A549 treated with RU486 at 1 μM for 4 hours (cell line): ENCODE measurements around the gene HMG20B. TPM values are rescaled to one million over a fixed set of nuclear protein-coding genes. Genes with fewer than 3 reads are reported as not detected.

ENCODE experiments used
- total RNA-seq: library from RNA; stranded (reverse); fragments of 200-300 nt; extraction: Qiagen RNA extraction; gene quantifications from 5 replicates; pipeline ENCODE4 v1.2.3, GENCODE V29; 2022; ENCODE audit warnings: low read depth

Gene HMG20B
- 44.8 to 73.0 TPM (median 63.6 TPM) in 5 replicates for total RNA-seq

DNA sequence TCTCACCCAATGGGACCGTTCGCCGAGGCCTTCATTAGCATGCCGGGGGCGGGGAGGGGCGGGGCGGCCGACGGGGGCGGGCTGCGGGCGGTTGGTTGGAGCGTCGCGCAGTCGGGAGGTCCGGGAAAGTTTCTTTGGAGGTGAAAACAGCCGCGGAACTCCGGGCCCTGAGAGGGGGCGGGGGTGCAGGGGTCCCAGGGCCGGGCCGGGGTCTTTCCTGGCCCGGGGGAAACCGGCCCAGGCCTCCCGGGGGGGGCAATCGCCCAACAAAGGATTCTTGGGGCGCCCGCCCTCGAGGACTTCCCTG is at the start of gene HMG20B:
Gene HMG20B (plus strand): TSS at position 90 of the 307 bp plus-strand sequence. CDS start 366 bp downstream, outside the sequence.

DNA sequence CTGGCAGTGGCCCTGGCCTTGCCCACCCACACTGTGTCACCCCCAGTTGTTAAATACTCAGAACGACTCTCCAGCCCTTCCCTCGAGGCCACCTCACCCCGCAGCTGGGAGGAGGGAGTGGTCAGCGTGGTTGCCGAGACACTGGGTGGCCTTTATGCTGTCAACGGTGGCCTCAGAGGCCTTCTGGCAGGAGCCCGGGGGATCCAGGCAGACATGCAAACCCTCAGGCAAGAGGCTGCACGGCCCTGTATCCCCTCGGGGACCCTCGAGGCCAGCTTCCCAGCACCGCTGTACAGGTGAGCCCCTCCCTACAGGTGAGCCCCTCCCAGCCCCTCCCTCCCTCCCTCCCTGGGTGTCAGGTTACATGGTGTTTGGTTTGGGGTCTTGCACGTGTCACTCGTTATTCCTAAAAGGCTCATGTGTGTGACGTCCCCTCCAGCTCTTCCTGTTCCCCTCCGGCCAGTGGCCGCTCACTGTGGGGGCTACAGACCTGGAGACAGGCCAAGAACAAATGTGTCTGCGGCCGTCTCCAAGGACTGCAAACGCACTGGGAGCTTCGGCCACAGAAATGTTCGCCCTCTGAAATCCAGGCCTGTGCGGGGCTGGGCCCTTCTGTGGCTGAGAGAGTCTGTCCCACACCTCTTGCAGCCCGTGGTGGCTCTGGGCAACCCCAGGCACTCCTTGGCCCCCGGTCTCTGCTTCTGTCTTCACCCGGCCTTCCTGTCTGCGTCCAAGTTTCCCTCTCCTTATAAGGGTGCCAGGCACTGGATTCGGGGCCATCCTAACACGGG is 33.6 kb upstream of the HMG20B start, which contains the start of gene TEKTIP1:
Gene TEKTIP1 (plus strand): TSS at position 210 of the 791 bp plus-strand sequence. CDS start 4 bp downstream, at position 214.

DNA sequence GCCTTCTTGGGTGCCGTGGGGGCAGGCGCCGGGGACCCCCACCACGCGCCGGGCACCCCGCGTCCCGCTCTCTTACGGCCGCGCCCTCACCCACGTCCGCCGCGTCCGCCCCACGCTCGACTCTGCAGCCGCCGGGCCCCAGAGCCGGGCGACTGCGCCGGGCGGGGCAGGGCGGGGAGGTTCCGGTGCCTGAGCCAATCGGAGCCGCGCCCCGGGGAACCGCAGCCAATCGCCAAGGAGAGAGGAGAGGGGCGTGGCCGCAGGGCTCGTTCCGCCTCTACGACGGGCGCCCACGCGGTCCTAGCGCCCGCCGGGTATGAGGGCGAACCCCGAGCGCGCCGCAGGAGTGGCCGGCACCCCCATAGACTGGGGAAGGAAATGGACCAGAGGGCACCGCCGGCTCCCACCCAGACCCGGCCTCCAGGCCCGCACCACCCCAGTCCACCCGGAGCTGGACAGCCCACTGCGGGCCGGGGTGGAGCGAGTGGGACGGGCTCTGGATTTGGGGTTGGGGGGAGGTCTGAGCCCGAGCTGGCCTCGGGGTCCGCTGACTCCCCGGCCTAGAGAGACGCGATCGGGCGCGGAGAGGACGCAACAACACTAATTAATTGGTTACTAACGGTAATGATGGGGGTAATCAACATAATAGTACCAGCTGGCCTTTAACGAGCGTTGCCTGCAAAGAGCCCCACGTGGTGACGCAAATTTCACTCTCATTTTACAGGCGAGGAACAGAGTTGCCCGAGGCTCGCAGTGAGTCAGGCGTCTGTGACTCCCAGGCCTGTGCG is 15.1 kb upstream of the HMG20B start, which contains the start of gene MFSD12:
Gene MFSD12 (minus strand): TSS at position 126 of the 788 bp plus-strand sequence. CDS start 183 bp downstream, outside the sequence.

DNA sequence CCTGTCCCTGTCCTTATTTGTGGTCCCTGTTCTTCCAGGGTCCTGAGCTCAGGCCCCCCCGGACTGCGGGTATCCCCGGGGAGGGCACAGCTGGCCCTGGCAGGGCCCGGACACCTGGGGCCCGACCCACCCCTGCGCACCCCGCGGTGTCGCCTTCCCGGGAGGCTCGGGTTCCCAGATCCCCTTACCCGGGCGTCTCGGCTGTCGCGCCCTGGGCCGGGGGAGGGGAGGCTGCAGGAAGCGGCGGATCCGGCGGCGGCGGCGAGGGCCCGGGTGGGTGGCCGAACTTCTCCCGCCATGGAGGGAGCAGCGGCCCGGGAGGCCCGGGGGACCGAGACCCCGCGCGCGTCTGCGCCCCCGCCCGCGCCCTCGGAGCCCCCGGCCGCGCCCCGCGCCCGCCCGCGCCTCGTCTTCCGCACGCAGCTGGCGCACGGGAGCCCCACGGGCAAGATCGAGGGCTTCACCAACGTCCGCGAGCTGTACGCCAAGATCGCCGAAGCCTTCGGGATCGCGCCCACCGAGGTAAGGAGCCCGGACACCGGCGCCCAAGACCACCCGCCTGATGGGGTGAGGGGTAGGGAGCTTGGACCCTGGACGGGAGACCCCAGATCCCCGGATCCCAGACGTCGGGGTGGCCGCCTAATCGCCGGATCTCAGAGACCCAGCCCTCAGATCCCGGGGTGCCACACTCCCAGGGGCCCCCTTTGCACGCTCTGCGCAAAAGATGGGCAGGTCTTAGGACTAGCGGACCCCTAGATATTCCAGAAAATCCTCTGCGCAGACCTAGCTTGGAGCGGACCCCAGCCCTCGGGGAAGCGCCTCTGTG is 12.8 kb downstream of the HMG20B start, which contains the start of gene GIPC3:
Gene GIPC3 (plus strand): TSS at position 178 of the 826 bp plus-strand sequence. CDS start 120 bp downstream, at position 298.

DNA sequence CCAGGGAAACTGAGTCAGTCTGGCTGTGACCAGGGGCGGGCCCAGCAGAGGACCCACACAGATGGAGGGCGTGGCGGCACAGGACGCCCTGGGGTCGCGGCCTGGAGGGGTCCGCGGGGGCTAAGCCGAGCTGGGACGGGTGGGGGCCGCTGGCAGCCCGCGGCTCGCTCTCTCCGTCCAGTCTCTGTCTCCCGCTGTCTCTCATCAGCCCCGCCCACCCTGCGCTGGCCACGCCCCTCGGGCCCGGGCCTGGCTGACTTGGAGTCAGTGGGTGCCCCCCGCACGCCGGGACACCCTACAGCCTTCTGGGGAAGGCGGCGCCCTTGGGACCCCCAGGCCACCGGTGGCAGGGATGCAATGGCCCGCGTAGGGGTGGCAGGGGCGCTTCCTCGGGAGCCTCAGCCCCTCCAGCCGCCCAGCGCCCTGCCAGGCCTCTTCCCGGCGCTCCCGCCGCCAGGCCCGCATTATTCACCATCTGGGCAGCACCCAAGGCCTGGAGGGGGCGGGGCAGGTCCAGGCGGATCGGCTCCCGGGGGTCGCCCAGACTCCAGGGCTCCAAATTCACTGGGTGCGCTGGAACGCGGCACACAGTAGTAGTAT is 34.0 kb downstream of the HMG20B start, which contains the start of gene TBXA2R:
Gene TBXA2R (minus strand): TSS at position 186 of the 600 bp plus-strand sequence. CDS start 6,241 bp downstream, outside the sequence.

DNA sequence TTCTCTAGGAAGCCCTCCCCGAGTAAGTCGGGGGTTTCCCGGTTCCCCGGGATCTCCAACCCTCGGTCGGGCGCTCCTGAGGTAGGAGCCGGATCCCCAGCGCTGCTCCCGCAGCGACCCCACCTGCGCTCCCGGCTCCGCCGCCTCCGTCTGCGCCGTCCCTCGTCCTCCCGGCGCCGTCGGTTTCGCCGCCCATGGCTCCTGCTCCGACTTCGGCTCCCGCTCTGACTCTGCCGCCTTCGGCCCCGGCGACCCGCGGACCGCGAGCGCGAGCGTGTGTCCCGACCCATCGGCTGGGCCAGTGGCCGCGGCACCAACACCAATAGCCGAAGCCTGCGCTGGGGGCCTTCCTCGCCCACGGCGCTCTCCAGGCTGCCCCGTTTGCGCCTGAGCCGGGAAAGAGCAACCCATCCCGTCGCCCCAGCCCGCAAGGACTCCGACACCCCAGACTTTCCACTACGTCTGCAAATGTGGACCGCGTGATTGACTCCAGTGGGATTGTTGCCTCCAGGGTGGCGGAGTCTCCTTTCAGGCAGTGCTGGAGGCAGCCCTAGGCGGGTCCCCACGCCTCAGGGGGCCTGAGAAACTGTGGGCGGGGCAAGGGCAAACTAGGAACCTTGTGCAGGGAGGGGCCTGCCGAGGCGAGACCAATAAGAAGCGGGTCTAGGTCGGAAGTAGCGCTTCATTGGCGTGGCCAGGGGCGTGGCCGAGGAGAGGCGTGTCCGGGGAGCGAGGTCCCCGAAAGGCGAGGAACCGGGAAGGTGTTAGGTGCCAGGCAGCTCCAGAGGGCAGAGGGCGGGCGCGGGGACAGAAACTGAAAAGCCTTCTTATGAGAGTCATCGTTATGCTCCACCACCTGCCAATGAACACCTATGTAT is 54.0 kb downstream of the HMG20B start, which contains the start of gene CACTIN:
Gene CACTIN (minus strand): TSS at position 318 of the 878 bp plus-strand sequence. CDS start 28 bp downstream, at position 290.

Other genes starting within 250 kb of the HMG20B start
- 29.5 to 46.3 TPM (median 41.6 TPM) in 5 replicates for gene NFIC, start 206.4 kb upstream of the HMG20B start, total RNA-seq
- gene SMIM24, start 92.4 kb upstream of the HMG20B start, total RNA-seq = 0.61 to 0.89 TPM (median 0.70 TPM) in 5 replicates
- not detected in 5 replicates for gene SMIM44, start 89.5 kb upstream of the HMG20B start, total RNA-seq
- 12.4 to 20.5 TPM (median 18.9 TPM) in 5 replicates for gene DOHH, start 72.3 kb upstream of the HMG20B start, total RNA-seq
- gene FZR1, start 66.6 kb upstream of the HMG20B start, total RNA-seq = 18.0 to 38.0 TPM (median 28.5 TPM) in 5 replicates
- not detected in 5 replicates for gene TEKTIP1, start 33.8 kb upstream of the HMG20B start, total RNA-seq
- gene MFSD12, start 15.4 kb upstream of the HMG20B start, total RNA-seq = 112 to 171 TPM (median 162 TPM) in 5 replicates
- gene GIPC3, start 12.5 kb downstream of the HMG20B start, total RNA-seq = 0.11 to 0.32 TPM (median 0.17 TPM) in 5 replicates
- 0.36 to 0.93 TPM (median 0.72 TPM) in 5 replicates for gene TBXA2R, start 33.9 kb downstream of the HMG20B start, total RNA-seq
- 13.5 to 19.4 TPM (median 18.5 TPM) in 5 replicates for gene CACTIN, start 53.8 kb downstream of the HMG20B start, total RNA-seq
- gene PIP5K1C, start 127.5 kb downstream of the HMG20B start, total RNA-seq = 7.8 to 13.2 TPM (median 11.5 TPM) in 5 replicates
- 0.14 to 0.95 TPM (median 0.73 TPM) in 5 replicates for gene TJP3, start 135.4 kb downstream of the HMG20B start, total RNA-seq
- gene APBA3, start 188.7 kb downstream of the HMG20B start, total RNA-seq = 6.5 to 14.1 TPM (median 12.3 TPM) in 5 replicates
- 58.5 to 81.5 TPM (median 67.4 TPM) in 5 replicates for gene MRPL54, start 189.7 kb downstream of the HMG20B start, total RNA-seq
- not detected in 5 replicates for gene RAX2, start 199.3 kb downstream of the HMG20B start, total RNA-seq
- 0.56 to 1.9 TPM (median 1.1 TPM) in 5 replicates for gene MATK, start 213.4 kb downstream of the HMG20B start, total RNA-seq